Activated B cell treated with CpG ODN at 0.5 μM for 24 hours (primary cell): ENCODE data around the gene AGTRAP. TPM values are rescaled to one million over a fixed set of nuclear protein-coding genes. Genes with fewer than 3 reads are reported as not detected.

Source experiments
- ATAC-seq: fragments of 200-7000 bp; cut with Tn5 transposase; one replicate; pipeline ENCODE4 v1.10.0; 2021; ENCODE audit warnings: low read depth, mild to moderate bottlenecking, moderate library complexity
- CTCF ChIA-PET: fragments of 350-600 bp; sonication (Branson Sonifier 250); formaldehyde crosslinking; loops from one replicate; lab custom pipeline; 2021; ENCODE audit warnings: antibody characterized with exemption; lab: Charles Lee
- POLR2A ChIA-PET: fragments of 350-600 bp; sonication (Branson Sonifier 250); formaldehyde crosslinking; loops from one replicate; lab custom pipeline; 2021; ENCODE audit warnings: antibody characterized with exemption; lab: Charles Lee
- DNase-seq: peaks from one replicate; pipeline ENCODE4 v3.0.0; 2022
- H3K27ac Mint-ChIP-seq: one replicate; pipeline ENCODE4 v1.8.0; 2020; ENCODE audit warnings: mixed read lengths
- H3K27me3 Mint-ChIP-seq: one replicate; pipeline ENCODE4 v1.8.0; 2021; ENCODE audit warnings: mixed read lengths
- H3K36me3 Mint-ChIP-seq: one replicate; pipeline ENCODE4 v1.8.0; 2021; ENCODE audit warnings: low read depth, mixed read lengths
- H3K4me1 Mint-ChIP-seq: one replicate; pipeline ENCODE4 v1.8.0; 2021; ENCODE audit warnings: mixed read lengths
- H3K4me3 Mint-ChIP-seq: one replicate; pipeline ENCODE4 v1.8.0; 2020; ENCODE audit warnings: mild to moderate bottlenecking, mixed read lengths
- H3K9me3 Mint-ChIP-seq: one replicate; pipeline ENCODE4 v1.8.0; 2020; ENCODE audit warnings: mixed read lengths
- intact Hi-C: fragments of 100-400 bp; cut with micrococcal nuclease; formaldehyde crosslinking; loops from one replicate; pipeline ENCODE4 v1.15.1; 2024
- total RNA-seq: library from RNA; stranded (reverse); gene quantifications from 2 replicates; pipeline ENCODE4 v1.2.3, GENCODE V29; 2022
- TF ChIP-seq, protein P1 (sequence below): fragments of 200-600 bp; IDR thresholded peaks from one replicate; pipeline ENCODE4 v1.8.0; 2022; ENCODE audit warnings: antibody characterized with exemption, mild to moderate bottlenecking

Gene AGTRAP
- total RNA-seq, 1 donor from 2014 or later, result 13.9 TPM

DNA sequence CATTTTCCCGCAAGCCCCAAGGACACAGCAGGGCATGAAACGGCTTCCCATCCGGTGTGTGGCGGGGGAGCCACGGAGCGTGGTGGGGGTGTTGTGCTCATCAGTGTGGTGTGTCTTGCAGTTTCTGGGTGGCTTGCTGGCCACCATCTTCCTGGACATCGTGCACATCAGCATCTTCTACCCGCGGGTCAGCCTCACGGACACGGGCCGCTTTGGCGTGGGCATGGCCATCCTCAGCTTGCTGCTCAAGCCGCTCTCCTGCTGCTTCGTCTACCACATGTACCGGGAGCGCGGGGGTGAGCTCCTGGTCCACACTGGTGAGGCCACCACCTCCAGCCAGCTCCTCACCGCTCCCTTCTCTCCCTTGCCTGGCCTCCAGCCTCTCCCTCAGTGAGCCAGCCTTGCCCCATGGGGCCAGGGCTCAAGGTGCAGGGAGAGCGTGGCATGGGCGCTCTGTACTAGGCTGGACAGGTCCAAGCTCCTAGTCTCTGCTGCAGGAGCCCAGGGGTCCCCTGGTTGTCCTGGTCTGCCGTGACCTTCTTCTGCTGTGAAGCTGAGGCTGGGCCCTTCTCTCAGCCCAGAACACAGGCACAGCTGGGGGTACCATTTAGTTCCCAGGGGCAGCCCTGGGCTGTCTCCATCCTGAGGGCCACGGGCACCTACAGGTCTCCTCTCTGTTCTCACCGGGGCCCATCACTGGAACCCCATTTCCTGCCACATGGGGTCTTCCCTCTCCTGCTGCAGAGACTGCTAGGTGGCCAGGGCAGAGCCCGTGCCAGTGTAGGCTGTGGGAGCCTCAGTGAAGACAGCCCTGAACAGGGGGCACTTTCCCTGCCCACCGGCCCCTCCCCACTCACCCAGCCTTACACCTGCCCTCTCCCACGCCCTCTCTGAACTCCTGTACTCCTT lies 12.6 kb downstream of the AGTRAP start:
- H3K9me3 Mint-ChIP-seq, result no peaks in the 10 kb centered on the region
- intact Hi-C loops, result loop anchor here (1.0 kb wide), 3 partner anchors 29 to 711 kb away; no protein-coding TSS in a partner anchor
- no peak for DNase-seq
- peak overlapping the region; percentile 36 for H3K27ac Mint-ChIP-seq
- H3K36me3 Mint-ChIP-seq, result peaks cover 20% of the 10 kb centered on the region
- ATAC-seq, result peak; percentile 20
- no peaks in the 10 kb centered on the region for H3K27me3 Mint-ChIP-seq
- ChIA-PET CTCF (no interaction called here), POLR2A (interaction anchor here (0.6 to 1.3 kb wide), 2 partner anchors 53 to 84 kb away, joined by 3 read pairs; partner anchors contain the start of gene FBXO6)
- H3K4me1 Mint-ChIP-seq, result peaks cover 6% of the 10 kb centered on the region
- TF ChIP-seq, protein P1, sequence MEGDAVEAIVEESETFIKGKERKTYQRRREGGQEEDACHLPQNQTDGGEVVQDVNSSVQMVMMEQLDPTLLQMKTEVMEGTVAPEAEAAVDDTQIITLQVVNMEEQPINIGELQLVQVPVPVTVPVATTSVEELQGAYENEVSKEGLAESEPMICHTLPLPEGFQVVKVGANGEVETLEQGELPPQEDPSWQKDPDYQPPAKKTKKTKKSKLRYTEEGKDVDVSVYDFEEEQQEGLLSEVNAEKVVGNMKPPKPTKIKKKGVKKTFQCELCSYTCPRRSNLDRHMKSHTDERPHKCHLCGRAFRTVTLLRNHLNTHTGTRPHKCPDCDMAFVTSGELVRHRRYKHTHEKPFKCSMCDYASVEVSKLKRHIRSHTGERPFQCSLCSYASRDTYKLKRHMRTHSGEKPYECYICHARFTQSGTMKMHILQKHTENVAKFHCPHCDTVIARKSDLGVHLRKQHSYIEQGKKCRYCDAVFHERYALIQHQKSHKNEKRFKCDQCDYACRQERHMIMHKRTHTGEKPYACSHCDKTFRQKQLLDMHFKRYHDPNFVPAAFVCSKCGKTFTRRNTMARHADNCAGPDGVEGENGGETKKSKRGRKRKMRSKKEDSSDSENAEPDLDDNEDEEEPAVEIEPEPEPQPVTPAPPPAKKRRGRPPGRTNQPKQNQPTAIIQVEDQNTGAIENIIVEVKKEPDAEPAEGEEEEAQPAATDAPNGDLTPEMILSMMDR, result no peak
- H3K4me3 Mint-ChIP-seq, result no peak overlapping the region

DNA sequence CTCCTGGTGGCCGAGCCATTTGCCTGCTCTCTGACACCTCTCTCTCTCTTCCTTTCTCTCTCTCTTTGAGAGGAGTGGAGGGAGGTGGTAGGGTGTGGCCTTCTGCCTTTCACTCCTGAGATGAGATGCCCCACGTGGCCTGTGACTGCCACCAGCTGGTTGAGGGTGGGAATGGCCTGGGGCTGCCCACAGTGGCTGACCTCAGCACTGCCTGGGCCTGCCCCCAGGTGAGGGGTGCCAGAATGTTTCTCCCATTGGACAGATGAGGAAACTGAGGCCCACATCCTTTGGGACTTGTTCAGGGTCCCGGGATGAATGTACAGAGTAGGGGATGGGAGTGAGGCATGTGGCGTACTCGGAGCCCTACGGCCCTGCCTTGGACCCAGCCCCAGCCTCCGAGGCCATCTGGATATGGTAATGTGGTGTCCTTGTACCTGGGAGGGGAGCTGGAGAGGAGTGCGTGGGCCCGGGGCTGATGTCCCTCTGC lies 13.3 kb downstream of the AGTRAP start:
- Mint-ChIP-seq H3K36me3 (peaks cover 20% of the 10 kb centered on the region), H3K4me1 (peaks cover 6% of the 10 kb centered on the region), H3K4me3 (no peak overlapping the region), H3K27me3 (no peaks in the 10 kb centered on the region), H3K9me3 (no peaks in the 10 kb centered on the region), H3K27ac (peak overlapping the region; percentile 36)
- intact Hi-C loops, result loop anchor here (1.0 kb wide), 3 partner anchors 30 to 712 kb away; no protein-coding TSS in a partner anchor
- CTCF ChIA-PET, result interaction anchor here (1.0 to 1.2 kb wide), 2 partner anchors 270 to 507 kb away, joined by 3 to 4 read pairs; partner anchors contain the start of gene DISP3
- ATAC-seq (peak; percentile 99), DNase-seq (peak; percentile 27)
- TF ChIP-seq, protein P1, result no peak
- POLR2A ChIA-PET, result interaction anchor here (1.3 kb wide), 1 partner anchor 85 kb away, joined by 3 read pairs; the partner anchor contains the start of gene FBXO6

- peaks cover 20% of the 10 kb centered on the region for H3K36me3 Mint-ChIP-seq
- TF ChIP-seq, protein P1, result no peak
- intact Hi-C loops, result loop anchor here (1.0 kb wide), 3 partner anchors 31 to 713 kb away; no protein-coding TSS in a partner anchor
- H3K4me3 Mint-ChIP-seq, result no peak overlapping the region
- H3K9me3 Mint-ChIP-seq, result no peaks in the 10 kb centered on the region
- ATAC-seq (no peak), DNase-seq (no peak)
- no peaks in the 10 kb centered on the region for H3K27me3 Mint-ChIP-seq
- ChIA-PET CTCF (interaction anchor here (1.0 to 1.2 kb wide), 2 partner anchors 271 to 508 kb away, joined by 3 to 4 read pairs; partner anchors contain the start of gene DISP3), POLR2A (no interaction called here)
- peaks cover 6% of the 10 kb centered on the region for H3K4me1 Mint-ChIP-seq
- H3K27ac Mint-ChIP-seq, result no peak overlapping the region
Measured at GRCh38 chr1:11749996-11750395, 14.1 kb downstream of the AGTRAP start.

DNA sequence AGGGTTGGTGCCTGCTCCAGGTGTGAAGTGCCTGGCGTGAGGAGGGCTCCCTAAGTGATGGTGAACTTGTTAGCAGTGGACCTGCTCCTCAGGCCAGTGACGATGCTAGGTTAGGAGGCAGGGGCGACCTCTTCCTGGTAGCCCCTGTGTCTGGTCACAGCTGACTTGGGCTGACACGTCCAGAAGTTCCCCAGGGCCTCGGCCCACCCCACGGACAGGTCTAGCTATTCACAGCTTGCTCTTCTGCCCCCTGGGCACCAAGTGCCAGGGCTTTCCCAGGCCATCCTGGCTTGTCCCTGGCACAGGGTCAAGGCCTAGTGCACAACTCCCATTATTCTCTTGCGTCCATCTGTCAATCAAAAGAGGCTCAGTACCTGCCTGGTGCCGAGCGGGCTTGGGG lies 15.2 kb downstream of the AGTRAP start:
- ChIA-PET POLR2A (no interaction called here), CTCF (interaction anchor here (0.7 kb wide), 1 partner anchor 102 kb away, joined by 3 read pairs; no protein-coding TSS in a partner anchor)
- Mint-ChIP-seq H3K4me1 (peaks cover 6% of the 10 kb centered on the region), H3K36me3 (peaks cover 16% of the 10 kb centered on the region), H3K27me3 (no peaks in the 10 kb centered on the region), H3K4me3 (no peak overlapping the region), H3K27ac (no peak overlapping the region), H3K9me3 (no peaks in the 10 kb centered on the region)
- no peak for DNase-seq
- no peak for ATAC-seq
- TF ChIP-seq, protein P1, result no peak
- intact Hi-C loops, result no loop called here
